Lower leg skin (tissue), 3 donors: Measurements from ENCODE around the gene CAP2.

Source experiments
- POLR2A ChIP-seq, 2 donors: fragments of 450-650 bp; IDR thresholded peaks; one replicate each; pipeline ENCODE4 v1.6.1; 2016 to 2017; ENCODE audit warnings: antibody characterized with exemption in 2 of 2, mild to moderate bottlenecking in 1 of 2, moderate library complexity in 1 of 2
- TF ChIP-seq, protein P1 (sequence below), 3 donors: fragments of 450-650 bp; IDR thresholded peaks; one replicate each; pipeline ENCODE4 v1.5.1; 2016; ENCODE audit warnings: antibody characterized with exemption in 3 of 3, mild to moderate bottlenecking in 3 of 3, moderate library complexity in 2 of 3

DNA sequence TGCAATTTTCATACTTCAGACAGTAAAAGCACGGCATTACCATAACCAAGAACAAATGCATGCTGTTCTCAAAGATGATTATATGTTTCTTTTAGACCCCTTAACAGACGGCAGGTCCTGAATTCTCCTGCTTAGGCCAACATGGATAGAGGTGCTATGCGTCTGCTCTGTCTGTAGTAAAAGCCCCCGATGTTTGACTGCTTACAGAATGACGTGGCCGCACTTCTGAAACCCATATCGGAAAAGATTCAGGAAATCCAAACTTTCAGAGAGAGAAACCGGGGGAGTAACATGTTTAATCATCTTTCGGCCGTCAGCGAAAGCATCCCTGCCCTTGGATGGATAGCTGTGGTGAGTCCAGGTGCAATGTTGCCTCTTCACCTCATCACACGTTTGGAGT lies 113.6 kb downstream of the CAP2 start:
- TF ChIP-seq, protein P1, sequence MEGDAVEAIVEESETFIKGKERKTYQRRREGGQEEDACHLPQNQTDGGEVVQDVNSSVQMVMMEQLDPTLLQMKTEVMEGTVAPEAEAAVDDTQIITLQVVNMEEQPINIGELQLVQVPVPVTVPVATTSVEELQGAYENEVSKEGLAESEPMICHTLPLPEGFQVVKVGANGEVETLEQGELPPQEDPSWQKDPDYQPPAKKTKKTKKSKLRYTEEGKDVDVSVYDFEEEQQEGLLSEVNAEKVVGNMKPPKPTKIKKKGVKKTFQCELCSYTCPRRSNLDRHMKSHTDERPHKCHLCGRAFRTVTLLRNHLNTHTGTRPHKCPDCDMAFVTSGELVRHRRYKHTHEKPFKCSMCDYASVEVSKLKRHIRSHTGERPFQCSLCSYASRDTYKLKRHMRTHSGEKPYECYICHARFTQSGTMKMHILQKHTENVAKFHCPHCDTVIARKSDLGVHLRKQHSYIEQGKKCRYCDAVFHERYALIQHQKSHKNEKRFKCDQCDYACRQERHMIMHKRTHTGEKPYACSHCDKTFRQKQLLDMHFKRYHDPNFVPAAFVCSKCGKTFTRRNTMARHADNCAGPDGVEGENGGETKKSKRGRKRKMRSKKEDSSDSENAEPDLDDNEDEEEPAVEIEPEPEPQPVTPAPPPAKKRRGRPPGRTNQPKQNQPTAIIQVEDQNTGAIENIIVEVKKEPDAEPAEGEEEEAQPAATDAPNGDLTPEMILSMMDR (IDR thresholded peaks at IDR 0.05), result no peak
- TF ChIP-seq POLR2A (IDR thresholded peaks at IDR 0.05), result no peak
